Pons (tissue), 1 donor: ENCODE results near the gene C2CD2.
A peak's percentile ranks its signal among the peaks of the same experiment; 100 is the strongest.

ENCODE experiments used
- DNase-seq: peaks from one replicate; pipeline ENCODE4 v3.0.0-alpha.2; 2016; ENCODE audit warnings: low spot score

The C2CD2 gene

GRCh38 chr21:41887667-41888066 lies 66.2 kb downstream of the C2CD2 start:
- DNase-seq, result no peak

- no peak for DNase-seq
Observed at GRCh38 chr21:41886328-41886727, 67.5 kb downstream of the C2CD2 start.

GRCh38 chr21:41885341-41886024 lies 68.3 kb downstream of the C2CD2 start:
- DNase-seq, result no peak

GRCh38 chr21:41884501-41885030 lies 69.3 kb downstream of the C2CD2 start:
- no peak for DNase-seq

- DNase-seq, result no peak
Observed at GRCh38 chr21:41883582-41883981, 70.2 kb downstream of the C2CD2 start.

GRCh38 chr21:41881051-41881450 lies 72.8 kb downstream of the C2CD2 start:
- no peak for DNase-seq

GRCh38 chr21:41880153-41880552 lies 73.7 kb downstream of the C2CD2 start:
- DNase-seq, result no peak

GRCh38 chr21:41879190-41879998 lies 74.4 kb downstream of the C2CD2 start, which contains the start of gene PRDM15:
Gene PRDM15, minus strand, starts transcription at chr21:41879344. Its CDS starts 18,981 bp downstream, at chr21:41860363.
- DNase-seq, result peak; percentile 45

- no peak for DNase-seq
Observed at GRCh38 chr21:41878831-41879189, 75.0 kb downstream of the C2CD2 start.

- DNase-seq, result peak; percentile 29
Observed at GRCh38 chr21:41877901-41878830, 75.7 kb downstream of the C2CD2 start.

- DNase-seq, result no peak
Observed at GRCh38 chr21:41876928-41877652, 76.7 kb downstream of the C2CD2 start.

- no peak for DNase-seq
Observed at GRCh38 chr21:41876396-41876795, 77.4 kb downstream of the C2CD2 start.

- DNase-seq, result no peak
Observed at GRCh38 chr21:41875086-41875485, 78.7 kb downstream of the C2CD2 start.

GRCh38 chr21:41874611-41875010 lies 79.2 kb downstream of the C2CD2 start:
- no peak for DNase-seq

- DNase-seq, result no peak
Observed at GRCh38 chr21:41873426-41873825, 80.4 kb downstream of the C2CD2 start.

GRCh38 chr21:41873005-41873404 lies 80.8 kb downstream of the C2CD2 start:
- DNase-seq, result no peak

GRCh38 chr21:41871293-41872030 lies 82.4 kb downstream of the C2CD2 start:
- DNase-seq, result no peak

- no peak for DNase-seq
Observed at GRCh38 chr21:41869771-41870170, 84.0 kb downstream of the C2CD2 start.

- no peak for DNase-seq
Observed at GRCh38 chr21:41868062-41868710, 85.6 kb downstream of the C2CD2 start.

GRCh38 chr21:41867313-41867712 lies 86.5 kb downstream of the C2CD2 start:
- no peak for DNase-seq
